ENCODE results near the gene S100A5. TPM values are rescaled to one million over a fixed set of nuclear protein-coding genes. Genes with fewer than 3 reads are reported as not detected.

Gene S100A5
- total and polyA plus RNA-seq, 10 of the 15 experiments (the other 5 are each of a cell fraction or from before 2014, with no cell fraction given) = 0.47 to 0.75 (median 0.56) TPM; not detected in 6

GRCh38 chr1:153532181-153532580 lies 8.6 kb downstream of the S100A5 start:
- Histone ChIP-seq H2AFZ (ENCODE audit: control insufficient read depth, low read depth, low read length) (no peak overlapping the region), H3K4me3 (no peak overlapping the region), H4K20me1 (ENCODE audit: control insufficient read depth, insufficient read depth) (no peaks in the 10 kb centered on the region), H3K27me3 (replicated peaks in 1 of 2; ENCODE audit: control insufficient read depth in 2 of 2, insufficient read depth in 2 of 2, low read length in 1 of 2) (no peaks in the 10 kb centered on the region), H3K4me2 (ENCODE audit: control insufficient read depth, insufficient read depth) (no peak overlapping the region), H3K27ac (ENCODE audit: control insufficient read depth, insufficient read depth) (no peak overlapping the region), H3K36me3 (ENCODE audit: control insufficient read depth in 2 of 2, insufficient read depth in 2 of 2, low read length in 1 of 2) (no peaks in the 10 kb centered on the region), H3K9me3 (replicated peaks; ENCODE audit: control insufficient read depth, insufficient read depth, low read length) (no peaks in the 10 kb centered on the region), H3K4me1 (ENCODE audit: control insufficient read depth, insufficient read depth, low read length) (peaks cover 12% of the 10 kb centered on the region), H3K79me2 (ENCODE audit: control insufficient read depth, insufficient read depth, low read length) (no peaks in the 10 kb centered on the region; the same call in 1 of the 2 replicates), H3K9ac (ENCODE audit: control insufficient read depth, insufficient read depth, low read length) (no peak overlapping the region)
- DNase-seq (ENCODE audit: low read depth, low spot score) = no peak
- ChIA-PET RAD21 (ENCODE audit: unreplicated experiment) (interaction anchor here (0.7 to 6.4 kb wide), 10 partner anchors 12 to 178 kb away, joined by 3 to 74 read pairs (median 4); partner anchors contain the start of genes CHTOP and S100A2), SMC1A (ENCODE audit: uncharacterized antibody, unreplicated experiment) (interaction anchor here (0.9 to 5.6 kb wide), 16 partner anchors 8 to 95 kb away, joined by 3 to 72 read pairs (median 6); partner anchors contain the start of genes S100A13, S100A14, S100A4 and S100A5), CTCF (interaction anchor here (0.6 to 8.6 kb wide), 18 partner anchors 8 to 455 kb away, joined by 3 to 216 read pairs (median 10); partner anchors contain the start of genes RAB13, S100A14, S100A2 and S100A4), POLR2A (interaction anchor here (1.0 to 1.8 kb wide), 2 partner anchors 36 to 186 kb away, joined by 3 to 8 read pairs; no protein-coding TSS in a partner anchor)
- intact Hi-C loops (cut with micrococcal nuclease; ENCODE audit: unreplicated experiment) (loop anchor here (5.0 kb wide), 1 partner anchor 35 kb away; the partner anchor contains the start of gene S100A2), in situ Hi-C loops (cut with MboI) (no loop called here)
- BruUV-seq (replicated peaks) = no TSS peak
- no peak for TF ChIP-seq IKZF2 (IDR thresholded peaks at IDR 0.05)
- TF ChIP-seq, protein P1, sequence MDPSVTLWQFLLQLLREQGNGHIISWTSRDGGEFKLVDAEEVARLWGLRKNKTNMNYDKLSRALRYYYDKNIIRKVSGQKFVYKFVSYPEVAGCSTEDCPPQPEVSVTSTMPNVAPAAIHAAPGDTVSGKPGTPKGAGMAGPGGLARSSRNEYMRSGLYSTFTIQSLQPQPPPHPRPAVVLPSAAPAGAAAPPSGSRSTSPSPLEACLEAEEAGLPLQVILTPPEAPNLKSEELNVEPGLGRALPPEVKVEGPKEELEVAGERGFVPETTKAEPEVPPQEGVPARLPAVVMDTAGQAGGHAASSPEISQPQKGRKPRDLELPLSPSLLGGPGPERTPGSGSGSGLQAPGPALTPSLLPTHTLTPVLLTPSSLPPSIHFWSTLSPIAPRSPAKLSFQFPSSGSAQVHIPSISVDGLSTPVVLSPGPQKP (IDR thresholded peaks at IDR 0.05; ENCODE audit: low read depth, low read length) = no peak
- no peak for TF ChIP-seq ZNF384 (IDR thresholded peaks at IDR 0.05; ENCODE audit: borderline replicate concordance, low read depth, low read length)
- no peak for ATAC-seq
- FAIRE-seq = peak; percentile 44
- 47% methylated on average over 2 of the region's 2 CpGs for WGBS (ENCODE audit: insufficient coverage, insufficient replicate concordance, low lambda C conversion rate, missing lambda C conversion rate)

- Histone ChIP-seq H4K20me1 (ENCODE audit: control insufficient read depth, insufficient read depth) (no peaks in the 10 kb centered on the region), H3K4me1 (ENCODE audit: control insufficient read depth, insufficient read depth, low read length) (peaks cover 11% of the 10 kb centered on the region), H3K79me2 (ENCODE audit: control insufficient read depth, insufficient read depth, low read length) (no peaks in the 10 kb centered on the region; the same call in 1 of the 2 replicates), H3K36me3 (ENCODE audit: control insufficient read depth in 2 of 2, insufficient read depth in 2 of 2, low read length in 1 of 2) (no peaks in the 10 kb centered on the region), H3K9me3 (replicated peaks; ENCODE audit: control insufficient read depth, insufficient read depth, low read length) (no peaks in the 10 kb centered on the region), H3K4me3 (no peak overlapping the region), H3K27me3 (replicated peaks in 1 of 2; ENCODE audit: control insufficient read depth in 2 of 2, insufficient read depth in 2 of 2, low read length in 1 of 2) (no peaks in the 10 kb centered on the region), H3K9ac (ENCODE audit: control insufficient read depth, insufficient read depth, low read length) (no peak overlapping the region), H3K4me2 (ENCODE audit: control insufficient read depth, insufficient read depth) (no peak overlapping the region), H2AFZ (ENCODE audit: control insufficient read depth, low read depth, low read length) (no peak overlapping the region; the same call in 1 of the 2 replicates), H3K27ac (ENCODE audit: control insufficient read depth, insufficient read depth) (no peak overlapping the region)
- ChIA-PET CTCF (interaction anchor here (0.6 to 8.6 kb wide), 14 partner anchors 9 to 455 kb away, joined by 3 to 216 read pairs (median 14); partner anchors contain the start of genes RAB13, S100A14, S100A2 and S100A4), RAD21 (ENCODE audit: unreplicated experiment) (interaction anchor here (0.7 to 6.4 kb wide), 9 partner anchors 13 to 220 kb away, joined by 3 to 74 read pairs (median 4); partner anchors contain the start of gene S100A2), SMC1A (ENCODE audit: uncharacterized antibody, unreplicated experiment) (interaction anchor here (0.9 to 5.6 kb wide), 17 partner anchors 9 to 106 kb away, joined by 3 to 72 read pairs (median 6); partner anchors contain the start of genes S100A13, S100A14, S100A4 and S100A5), POLR2A (interaction anchor here (1.0 to 1.3 kb wide), 2 partner anchors 41 to 185 kb away, joined by 3 read pairs; no protein-coding TSS in a partner anchor)
- ATAC-seq (no peak), DNase-seq (ENCODE audit: low read depth, low spot score) (no peak), FAIRE-seq (no peak)
- intact Hi-C loops (cut with micrococcal nuclease; ENCODE audit: unreplicated experiment) (loop anchor here (5.0 kb wide), 1 partner anchor 36 kb away; the partner anchor contains the start of gene S100A2), in situ Hi-C loops (cut with MboI) (no loop called here)
- 48% methylated on average over 3 of the region's 3 CpGs for WGBS (ENCODE audit: insufficient coverage, insufficient replicate concordance, low lambda C conversion rate, missing lambda C conversion rate)
- no TSS peak for BruUV-seq (replicated peaks)
- TF ChIP-seq POLR2AphosphoS2 (IDR thresholded peaks at IDR 0.05; ENCODE audit: low read depth, low read length) (no peak), POLR2A (IDR thresholded peaks at IDR 0.05; ENCODE audit: low read depth, low read length) (no peak), RBBP5 (conservative IDR thresholded peaks at IDR 0.05) (no peak), SMARCA5 (IDR thresholded peaks at IDR 0.05) (no peak), IKZF2 (IDR thresholded peaks at IDR 0.05) (no peak), RCOR1 (conservative IDR thresholded peaks at IDR 0.05; ENCODE audit: low read depth, low read length) (no peak), KLF5 (IDR thresholded peaks at IDR 0.05; ENCODE audit: partially characterized antibody) (no peak), USF2 (IDR thresholded peaks at IDR 0.05; ENCODE audit: borderline replicate concordance, low read depth, low read length) (no peak), IRF4 (IDR thresholded peaks at IDR 0.05; ENCODE audit: low read depth, low read length) (no peak)
- TF ChIP-seq, protein P2, sequence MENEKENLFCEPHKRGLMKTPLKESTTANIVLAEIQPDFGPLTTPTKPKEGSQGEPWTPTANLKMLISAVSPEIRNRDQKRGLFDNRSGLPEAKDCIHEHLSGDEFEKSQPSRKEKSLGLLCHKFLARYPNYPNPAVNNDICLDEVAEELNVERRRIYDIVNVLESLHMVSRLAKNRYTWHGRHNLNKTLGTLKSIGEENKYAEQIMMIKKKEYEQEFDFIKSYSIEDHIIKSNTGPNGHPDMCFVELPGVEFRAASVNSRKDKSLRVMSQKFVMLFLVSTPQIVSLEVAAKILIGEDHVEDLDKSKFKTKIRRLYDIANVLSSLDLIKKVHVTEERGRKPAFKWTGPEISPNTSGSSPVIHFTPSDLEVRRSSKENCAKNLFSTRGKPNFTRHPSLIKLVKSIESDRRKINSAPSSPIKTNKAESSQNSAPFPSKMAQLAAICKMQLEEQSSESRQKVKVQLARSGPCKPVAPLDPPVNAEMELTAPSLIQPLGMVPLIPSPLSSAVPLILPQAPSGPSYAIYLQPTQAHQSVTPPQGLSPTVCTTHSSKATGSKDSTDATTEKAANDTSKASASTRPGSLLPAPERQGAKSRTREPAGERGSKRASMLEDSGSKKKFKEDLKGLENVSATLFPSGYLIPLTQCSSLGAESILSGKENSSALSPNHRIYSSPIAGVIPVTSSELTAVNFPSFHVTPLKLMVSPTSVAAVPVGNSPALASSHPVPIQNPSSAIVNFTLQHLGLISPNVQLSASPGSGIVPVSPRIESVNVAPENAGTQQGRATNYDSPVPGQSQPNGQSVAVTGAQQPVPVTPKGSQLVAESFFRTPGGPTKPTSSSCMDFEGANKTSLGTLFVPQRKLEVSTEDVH (IDR thresholded peaks at IDR 0.05; ENCODE audit: low read depth, partially characterized antibody) = no peak
Measured at GRCh38 chr1:153531638-153532037, 9.1 kb downstream of the S100A5 start.

Measured in GM12878 (cell line).